ENCODE results near the gene DIP2C. TPM values are rescaled to one million over a fixed set of nuclear protein-coding genes. Genes with fewer than 3 reads are reported as not detected.

Gene DIP2C
- total RNA-seq, 1 donor from 2014 or later, result 0.53 TPM

GRCh38 chr10:498760-499435, 190.6 kb downstream of the DIP2C start:
- no peaks in the 10 kb centered on the region for H3K27me3 ChIP-seq (ENCODE audit: control insufficient read depth, insufficient read depth, low read length)
- DNase-seq (ENCODE audit: low read depth), result no peak
- no peaks in the 10 kb centered on the region for H3K36me3 ChIP-seq (ENCODE audit: control insufficient read depth, insufficient read depth, low read length)
- no peak for FAIRE-seq
- H3K4me3 ChIP-seq (ENCODE audit: low read depth, low read length), result no peak overlapping the region
- no peak for TF ChIP-seq CTCF (IDR thresholded peaks at IDR 0.05; ENCODE audit: insufficient read depth, low read length, severe bottlenecking)

GRCh38 chr10:497898-498451, 191.5 kb downstream of the DIP2C start:
- TF ChIP-seq CTCF (IDR thresholded peaks at IDR 0.05; ENCODE audit: insufficient read depth, low read length, severe bottlenecking), result no peak
- no peaks in the 10 kb centered on the region for H3K27me3 ChIP-seq (ENCODE audit: control insufficient read depth, insufficient read depth, low read length)
- FAIRE-seq, result no peak

GRCh38 chr10:497289-497688, 192.2 kb downstream of the DIP2C start:
- no peak for TF ChIP-seq CTCF (IDR thresholded peaks at IDR 0.05; ENCODE audit: insufficient read depth, low read length, severe bottlenecking)
- no peak for FAIRE-seq
- H3K27me3 ChIP-seq (ENCODE audit: control insufficient read depth, insufficient read depth, low read length), result no peaks in the 10 kb centered on the region

More at GRCh38 chr10:497898-498451, 191.5 kb downstream of the DIP2C start:
- Histone ChIP-seq H3K36me3 (ENCODE audit: control insufficient read depth, insufficient read depth, low read length) (no peaks in the 10 kb centered on the region), H3K4me3 (ENCODE audit: low read depth, low read length) (no peak overlapping the region)
- no peak for DNase-seq (ENCODE audit: low read depth)

GRCh38 chr10:494556-494955, 194.9 kb downstream of the DIP2C start:
- H3K27me3 ChIP-seq (ENCODE audit: control insufficient read depth, insufficient read depth, low read length), result no peaks in the 10 kb centered on the region
- no peak for FAIRE-seq

More at GRCh38 chr10:497289-497688, 192.2 kb downstream of the DIP2C start:
- DNase-seq (ENCODE audit: low read depth), result no peak
- no peak overlapping the region for H3K4me3 ChIP-seq (ENCODE audit: low read depth, low read length)
- H3K36me3 ChIP-seq (ENCODE audit: control insufficient read depth, insufficient read depth, low read length), result no peaks in the 10 kb centered on the region

GRCh38 chr10:494149-494542, 195.3 kb downstream of the DIP2C start:
- no peak for FAIRE-seq
- H3K27me3 ChIP-seq (ENCODE audit: control insufficient read depth, insufficient read depth, low read length), result no peaks in the 10 kb centered on the region
- H3K36me3 ChIP-seq (ENCODE audit: control insufficient read depth, insufficient read depth, low read length), result no peaks in the 10 kb centered on the region
- no peak for DNase-seq (ENCODE audit: low read depth)
- H3K4me3 ChIP-seq (ENCODE audit: low read depth, low read length), result no peak overlapping the region
- no peak for TF ChIP-seq CTCF (IDR thresholded peaks at IDR 0.05; ENCODE audit: insufficient read depth, low read length, severe bottlenecking)

More at GRCh38 chr10:494556-494955, 194.9 kb downstream of the DIP2C start:
- H3K4me3 ChIP-seq (ENCODE audit: low read depth, low read length), result no peak overlapping the region
- DNase-seq (ENCODE audit: low read depth), result no peak
- H3K36me3 ChIP-seq (ENCODE audit: control insufficient read depth, insufficient read depth, low read length), result no peaks in the 10 kb centered on the region
- TF ChIP-seq CTCF (IDR thresholded peaks at IDR 0.05; ENCODE audit: insufficient read depth, low read length, severe bottlenecking), result no peak

Data from bronchial epithelial cell (primary cell).